ENCODE measurements around the gene ORM1. TPM values are rescaled to one million over a fixed set of nuclear protein-coding genes. Genes with fewer than 3 reads are reported as not detected.

Gene ORM1
- total RNA-seq, 1 experiment from 2014 or later = 4.4 TPM

DNA sequence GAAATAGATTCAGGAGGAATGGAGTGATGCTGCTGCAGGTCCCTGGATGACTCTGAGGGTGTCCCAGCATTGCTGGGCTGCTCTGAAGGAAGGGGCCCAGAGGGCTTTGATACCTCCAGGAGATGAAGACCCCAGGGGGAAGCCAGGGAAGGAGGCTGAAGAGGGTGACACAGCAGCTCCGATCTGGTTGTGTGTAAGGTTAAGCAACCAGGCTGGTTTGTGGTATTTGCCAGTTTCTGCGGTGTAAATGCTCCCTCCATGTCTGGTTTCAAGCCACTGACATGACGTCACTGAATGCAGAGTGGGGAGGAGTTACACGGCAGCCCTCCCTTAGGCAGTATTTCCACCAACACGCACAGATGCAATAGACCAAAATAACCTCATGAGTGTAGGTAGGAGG is 40.0 kb upstream of the ORM1 start:
- Histone ChIP-seq H3K56ac (ENCODE audit: insufficient read length, low read depth, low read length) (no peak overlapping the region), H4K5ac (ENCODE audit: insufficient read length, low read depth, low read length) (no peak overlapping the region), H2BK20ac (ENCODE audit: low read depth, low read length, poor library complexity, severe bottlenecking) (no peak overlapping the region), H3K4me1 (ENCODE audit: insufficient read depth, low read length) (0 out of 2 replicates have a peak, but pooled peaks cover 3% of the 10 kb centered on the region), H4K20me1 (ENCODE audit: control insufficient read depth, insufficient read depth, insufficient read length) (no peaks in the 10 kb centered on the region), H3K23ac (ENCODE audit: insufficient read length, low read depth, low read length) (no peak overlapping the region), H3K27ac (ENCODE audit: insufficient read length, low read depth, low read length) (no peak overlapping the region), H3K14ac (ENCODE audit: insufficient read depth, low read length) (no peak overlapping the region), H3K9me3 (ENCODE audit: control insufficient read depth, low read depth, low read length) (no peaks in the 10 kb centered on the region), H3K9ac (ENCODE audit: extremely low read depth, insufficient read length, low read length) (no peak overlapping the region), H2BK5ac (ENCODE audit: insufficient read length, low read length) (no peak overlapping the region), H4K91ac (ENCODE audit: insufficient read length, low read depth, low read length) (no peak overlapping the region), H3T11ph (ENCODE audit: low read length) (no peak overlapping the region), H3K4me2 (ENCODE audit: insufficient read depth, insufficient read length, low read length) (no peak overlapping the region), H2BK15ac (ENCODE audit: low read depth, low read length) (no peak overlapping the region), H3K4ac (ENCODE audit: low read depth, low read length) (no peak overlapping the region), H2AFZ (ENCODE audit: low read length) (no peak overlapping the region), H4K8ac (replicated peaks; ENCODE audit: insufficient read length, low read depth, low read length) (no peak overlapping the region), H3K79me1 (ENCODE audit: insufficient read depth, low read depth, low read length, poor library complexity, severe bottlenecking) (no peaks in the 10 kb centered on the region), H3K79me2 (ENCODE audit: insufficient read depth, low read length) (no peaks in the 10 kb centered on the region), H2BK12ac (ENCODE audit: insufficient read length, low read depth, low read length) (no peak overlapping the region), H3K23me2 (ENCODE audit: insufficient read length, low read depth, low read length, poor library complexity, severe bottlenecking) (no peaks in the 10 kb centered on the region), H3K27me3 (ENCODE audit: insufficient read depth, low read length) (no peaks in the 10 kb centered on the region), H3K18ac (ENCODE audit: insufficient read length, low read depth, low read length) (no peak overlapping the region), H2BK120ac (ENCODE audit: low read depth, low read length, poor library complexity, severe bottlenecking) (no peak overlapping the region), H2AK5ac (ENCODE audit: insufficient read length, low read length) (no peak overlapping the region)
- no peak for TF ChIP-seq CTCF (conservative IDR thresholded peaks at IDR 0.05)
- H3K9me3 Mint-ChIP-seq = no peaks in the 10 kb centered on the region; a peak in 1 of 5 replicates
- H3K4me3 Mint-ChIP-seq = no peak overlapping the region
- H3K36me3 Mint-ChIP-seq (ENCODE audit: insufficient read depth in 1 of 3, low read depth in 3 of 3) = peaks cover 0 to 8% (median 2%) of the 10 kb centered on the region in 3 experiments; a peak in 3 of 7 replicates
- H3K27me3 Mint-ChIP-seq (ENCODE audit: low read depth) = no peaks in the 10 kb centered on the region; the same call in 1 of the 2 replicates
- no CpG with 5 or more reads among the region's 5 CpGs for WGBS (ENCODE audit: extremely low coverage, insufficient read length, low lambda C conversion rate)
- H3K4me1 Mint-ChIP-seq = peaks cover 5 to 18% of the 10 kb centered on the region in 2 experiments
- peak; percentile 4 for DNase-seq
- no peak overlapping the region for H3K27ac Mint-ChIP-seq
